Calu3 (cell line): ENCODE data around the gene GPR153. TPM values are rescaled to one million over a fixed set of nuclear protein-coding genes. Genes with fewer than 3 reads are reported as not detected.
"Not testable (repeated sequence)": the region's sequence is repeated elsewhere in the genome, so short reads cannot be mapped to it uniquely, and the experiment has no call there.

Source experiments
- BruUV-seq: library from RNA; stranded (reverse); fragments of 400-500 nt; replicated peaks from 2 replicates; lab custom pipeline; 2021; lab: Mats Ljungman, UMichigan
- CTCF ChIA-PET: fragments of 300-600 bp; sonication (Branson Sonifier 250); formaldehyde crosslinking; loops from one replicate; lab custom pipeline; 2022; ENCODE audit warnings: antibody characterized with exemption; lab: Charles Lee
- DNase-seq: peaks from one replicate; pipeline ENCODE4 v3.0.0; 2022
- H3K27ac Mint-ChIP-seq: one replicate; pipeline ENCODE4 v1.8.0; 2022; ENCODE audit warnings: mixed read lengths; ENCODE audit not compliant: unreplicated experiment
- H3K27me3 Mint-ChIP-seq: one replicate; pipeline ENCODE4 v1.8.0; 2022; ENCODE audit warnings: mixed read lengths; ENCODE audit not compliant: unreplicated experiment
- H3K36me3 Mint-ChIP-seq: one replicate; pipeline ENCODE4 v1.8.0; 2022; ENCODE audit warnings: mild to moderate bottlenecking, moderate library complexity, mixed read lengths; ENCODE audit not compliant: insufficient read depth, unreplicated experiment
- H3K4me1 Mint-ChIP-seq: one replicate; pipeline ENCODE4 v1.8.0; 2022; ENCODE audit warnings: mild to moderate bottlenecking, low read depth, mixed read lengths; ENCODE audit not compliant: unreplicated experiment
- H3K4me3 Mint-ChIP-seq: one replicate; pipeline ENCODE4 v1.8.0; 2022; ENCODE audit warnings: mild to moderate bottlenecking, low read depth, moderate library complexity, mixed read lengths; ENCODE audit not compliant: unreplicated experiment
- H3K9me3 Mint-ChIP-seq: one replicate; pipeline ENCODE4 v1.8.0; 2022; ENCODE audit warnings: low read depth, mixed read lengths; ENCODE audit not compliant: unreplicated experiment
- intact Hi-C: fragments of 100-400 bp; cut with micrococcal nuclease; formaldehyde crosslinking; loops from one replicate; pipeline ENCODE4 v1.10.0; 2022; ENCODE audit not compliant: unreplicated experiment
- total RNA-seq: library from RNA; stranded (reverse); gene quantifications from 2 replicates; pipeline ENCODE4 v1.2.3, GENCODE V29; 2022
- TF ChIP-seq, protein P1 (sequence below): fragments of 200-600 bp; IDR thresholded peaks from one replicate; pipeline ENCODE4 v1.8.0; 2022; ENCODE audit warnings: antibody characterized with exemption; ENCODE audit not compliant: unreplicated experiment

The GPR153 gene
- total RNA-seq, 1 experiment from 2014 or later, result 3.7 TPM

- CTCF ChIA-PET, result no interaction called here
- Mint-ChIP-seq H3K4me1 (no peaks in the 10 kb centered on the region), H3K27me3 (no peaks in the 10 kb centered on the region), H3K36me3 (no peaks in the 10 kb centered on the region), H3K27ac (no peak overlapping the region), H3K4me3 (no peak overlapping the region), H3K9me3 (no peaks in the 10 kb centered on the region)
- intact Hi-C loops, result no loop called here
- TF ChIP-seq, protein P1, sequence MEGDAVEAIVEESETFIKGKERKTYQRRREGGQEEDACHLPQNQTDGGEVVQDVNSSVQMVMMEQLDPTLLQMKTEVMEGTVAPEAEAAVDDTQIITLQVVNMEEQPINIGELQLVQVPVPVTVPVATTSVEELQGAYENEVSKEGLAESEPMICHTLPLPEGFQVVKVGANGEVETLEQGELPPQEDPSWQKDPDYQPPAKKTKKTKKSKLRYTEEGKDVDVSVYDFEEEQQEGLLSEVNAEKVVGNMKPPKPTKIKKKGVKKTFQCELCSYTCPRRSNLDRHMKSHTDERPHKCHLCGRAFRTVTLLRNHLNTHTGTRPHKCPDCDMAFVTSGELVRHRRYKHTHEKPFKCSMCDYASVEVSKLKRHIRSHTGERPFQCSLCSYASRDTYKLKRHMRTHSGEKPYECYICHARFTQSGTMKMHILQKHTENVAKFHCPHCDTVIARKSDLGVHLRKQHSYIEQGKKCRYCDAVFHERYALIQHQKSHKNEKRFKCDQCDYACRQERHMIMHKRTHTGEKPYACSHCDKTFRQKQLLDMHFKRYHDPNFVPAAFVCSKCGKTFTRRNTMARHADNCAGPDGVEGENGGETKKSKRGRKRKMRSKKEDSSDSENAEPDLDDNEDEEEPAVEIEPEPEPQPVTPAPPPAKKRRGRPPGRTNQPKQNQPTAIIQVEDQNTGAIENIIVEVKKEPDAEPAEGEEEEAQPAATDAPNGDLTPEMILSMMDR, result no peak
- no peak for DNase-seq
- no TSS peak for BruUV-seq
Observed at GRCh38 chr1:6308449-6308848, 47.6 kb upstream of the GPR153 start.

DNA sequence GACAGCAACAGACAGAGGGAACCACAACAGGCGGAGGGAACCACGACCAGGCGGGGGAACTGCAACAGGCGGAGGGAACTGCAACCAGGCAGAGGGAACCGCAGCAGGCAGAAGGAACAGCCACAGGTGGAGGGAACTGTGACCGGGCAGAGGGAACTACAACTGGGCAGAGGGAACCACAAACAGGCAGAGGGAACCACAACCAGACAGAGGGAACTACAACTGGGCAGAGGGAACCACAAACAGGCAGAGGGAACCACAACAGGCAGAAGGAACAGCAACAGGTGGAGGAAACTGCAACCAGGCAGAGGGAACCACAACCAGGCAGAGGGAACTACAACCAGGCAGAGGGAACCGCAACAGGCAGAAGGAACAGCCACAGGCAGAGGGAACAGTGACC is 46.8 kb upstream of the GPR153 start:
- BruUV-seq, H3K27me3 Mint-ChIP-seq, H3K27ac Mint-ChIP-seq, H3K9me3 Mint-ChIP-seq, CTCF ChIA-PET, intact Hi-C loops, H3K4me1 Mint-ChIP-seq, DNase-seq, H3K36me3 Mint-ChIP-seq, H3K4me3 Mint-ChIP-seq: not testable (repeated sequence)

DNA sequence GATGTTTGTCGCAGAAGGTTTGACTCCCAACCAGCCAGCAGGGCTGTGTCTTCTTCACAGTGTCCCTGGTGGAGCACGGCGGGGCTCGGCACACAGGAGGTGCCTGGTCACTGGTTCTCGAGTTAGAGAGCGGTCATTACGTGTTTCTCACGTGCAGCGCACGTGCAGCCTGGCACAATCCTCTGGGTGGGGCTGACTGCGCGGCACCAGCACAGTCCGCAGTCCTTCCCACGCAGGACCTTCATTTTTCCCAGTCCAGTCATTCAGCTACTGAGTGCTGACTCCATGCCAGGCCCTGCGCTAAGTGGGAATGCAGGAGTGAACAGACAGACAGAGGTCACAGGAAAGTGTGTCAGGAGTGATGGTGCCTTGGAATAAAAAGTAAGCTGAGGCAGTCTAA is 46.2 kb upstream of the GPR153 start:
- Mint-ChIP-seq H3K27ac (no peak overlapping the region), H3K27me3 (no peaks in the 10 kb centered on the region), H3K4me3 (no peak overlapping the region), H3K36me3 (no peaks in the 10 kb centered on the region), H3K9me3 (no peaks in the 10 kb centered on the region), H3K4me1 (no peaks in the 10 kb centered on the region)
- intact Hi-C loops, result no loop called here
- no peak for DNase-seq
- TF ChIP-seq, protein P1, result no peak
- no TSS peak for BruUV-seq
- CTCF ChIA-PET, result no interaction called here

GRCh38 chr1:6303397-6304012 is 42.6 kb upstream of the GPR153 start:
- DNase-seq, result no peak
- intact Hi-C loops, result no loop called here
- Mint-ChIP-seq H3K27ac (no peak overlapping the region), H3K36me3 (no peaks in the 10 kb centered on the region), H3K4me1 (peaks cover 21% of the 10 kb centered on the region), H3K4me3 (no peak overlapping the region), H3K27me3 (no peaks in the 10 kb centered on the region), H3K9me3 (no peaks in the 10 kb centered on the region)
- CTCF ChIA-PET, result no interaction called here
- TF ChIP-seq, protein P1, result no peak
- no TSS peak for BruUV-seq

GRCh38 chr1:6302568-6302967 is 41.7 kb upstream of the GPR153 start:
- peaks cover 21% of the 10 kb centered on the region for H3K4me1 Mint-ChIP-seq
- CTCF ChIA-PET, result no interaction called here
- no peaks in the 10 kb centered on the region for H3K36me3 Mint-ChIP-seq
- H3K9me3 Mint-ChIP-seq, result no peaks in the 10 kb centered on the region
- TF ChIP-seq, protein P1, result no peak
- no peak for DNase-seq
- no peaks in the 10 kb centered on the region for H3K27me3 Mint-ChIP-seq
- BruUV-seq, result no TSS peak
- no peak overlapping the region for H3K27ac Mint-ChIP-seq
- intact Hi-C loops, result no loop called here
- H3K4me3 Mint-ChIP-seq, result no peak overlapping the region
